GM19328 (cell line): ENCODE results near the gene WDR37.
"Not testable (repeated sequence)": the region's sequence is repeated elsewhere in the genome, so short reads cannot be mapped to it uniquely, and the experiment has no call there.

ENCODE experiments used
- ATAC-seq: cut with Tn5 transposase; IDR thresholded peaks from one replicate; pipeline ENCODE4 v1.9.1; 2021; ENCODE audit warnings: mild to moderate bottlenecking, moderate library complexity; ENCODE audit not compliant: unreplicated experiment

Gene WDR37

DNA sequence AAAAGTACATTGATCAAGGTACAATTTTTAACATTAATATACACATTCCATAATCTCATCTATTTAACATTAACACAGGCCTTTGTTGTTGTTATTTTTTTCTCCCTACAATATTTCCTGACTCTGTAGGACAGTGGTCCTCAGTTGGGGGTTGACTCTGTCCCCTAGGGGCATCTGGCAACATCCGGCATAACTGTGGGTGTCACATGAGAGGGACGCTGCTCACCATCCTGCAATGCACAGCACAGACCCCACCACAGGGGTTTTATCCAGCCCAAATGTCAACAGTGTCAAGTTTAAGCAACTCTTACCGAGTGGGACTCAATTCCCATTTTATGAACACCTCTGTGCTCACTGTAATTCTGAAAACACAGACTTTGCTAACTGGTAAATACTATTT, 16.1 kb upstream of the WDR37 start:
- no peak for ATAC-seq

- no peak for ATAC-seq
Measured at GRCh38 chr10:1041514-1041913, 14.7 kb upstream of the WDR37 start.

GRCh38 chr10:1043532-1043995, 12.6 kb upstream of the WDR37 start:
- peak; percentile 55 for ATAC-seq

DNA sequence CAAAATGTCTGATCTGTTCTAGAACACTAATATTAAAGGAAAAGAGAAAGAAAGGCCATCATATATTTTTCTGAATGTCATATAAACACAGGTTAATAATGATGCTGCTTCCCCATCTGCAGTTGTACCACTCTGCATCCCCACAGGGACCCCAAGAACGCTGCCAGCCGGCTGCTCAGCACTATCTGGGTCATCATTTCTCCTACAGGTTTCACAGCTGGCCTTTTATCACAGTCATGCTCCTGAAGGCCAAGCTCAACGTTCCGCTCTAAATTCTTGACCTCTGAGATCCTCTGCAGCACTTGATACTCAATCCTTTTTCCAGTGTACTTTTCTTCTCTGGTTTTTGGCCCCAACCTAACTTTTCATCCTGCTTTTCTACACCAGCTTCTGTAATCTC, 12.0 kb upstream of the WDR37 start:
- ATAC-seq, result no peak

DNA sequence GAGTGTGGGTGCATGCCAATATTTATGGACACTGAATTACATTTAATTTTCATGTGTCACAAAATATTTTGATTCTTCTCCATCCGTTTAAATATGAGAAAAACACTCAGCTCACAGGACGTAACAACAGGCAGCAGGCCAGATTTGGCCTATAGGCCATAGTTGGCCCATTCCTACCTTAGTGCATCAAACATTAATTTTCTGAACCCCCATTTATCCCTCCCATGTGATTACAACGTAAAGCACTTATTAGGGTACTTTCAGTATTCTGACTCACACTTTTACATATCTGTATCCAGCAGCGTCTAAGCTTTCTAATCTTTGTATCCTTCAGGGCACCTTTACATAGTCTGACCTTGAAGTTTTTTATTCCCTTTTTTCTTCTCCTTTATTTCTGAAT, 11.2 kb upstream of the WDR37 start:
- ATAC-seq, result no peak

DNA sequence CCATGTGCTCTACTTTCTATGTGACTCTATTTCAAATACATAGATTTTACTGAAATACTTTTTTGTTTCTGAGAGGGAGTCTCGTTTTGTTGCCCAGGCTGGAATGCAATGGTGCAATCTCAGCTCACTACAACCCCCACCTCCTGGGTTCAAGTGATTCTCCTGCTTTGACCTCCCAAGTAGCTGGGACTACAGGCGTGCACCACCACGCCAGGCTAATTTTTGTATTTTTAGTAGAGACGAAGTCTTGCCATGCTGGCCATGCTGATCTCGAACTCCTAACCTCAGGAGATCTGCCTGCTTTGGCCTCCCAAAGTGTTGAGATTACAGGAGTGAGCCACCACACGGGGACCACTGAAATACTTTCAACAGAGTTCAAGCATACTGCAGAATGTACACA, 10.8 kb upstream of the WDR37 start:
- no peak for ATAC-seq

GRCh38 chr10:1047937-1048336, 8.2 kb upstream of the WDR37 start:
- ATAC-seq, result no peak

GRCh38 chr10:1048349-1048731, 7.8 kb upstream of the WDR37 start:
- no peak for ATAC-seq

- ATAC-seq, result peak; percentile 76
Measured at GRCh38 chr10:1048732-1049424, 7.3 kb upstream of the WDR37 start, which contains the start of gene IDI1. Gene IDI1, minus strand, starts transcription at chr10:1049119. Its CDS starts 116 bp downstream, at chr10:1049003.

DNA sequence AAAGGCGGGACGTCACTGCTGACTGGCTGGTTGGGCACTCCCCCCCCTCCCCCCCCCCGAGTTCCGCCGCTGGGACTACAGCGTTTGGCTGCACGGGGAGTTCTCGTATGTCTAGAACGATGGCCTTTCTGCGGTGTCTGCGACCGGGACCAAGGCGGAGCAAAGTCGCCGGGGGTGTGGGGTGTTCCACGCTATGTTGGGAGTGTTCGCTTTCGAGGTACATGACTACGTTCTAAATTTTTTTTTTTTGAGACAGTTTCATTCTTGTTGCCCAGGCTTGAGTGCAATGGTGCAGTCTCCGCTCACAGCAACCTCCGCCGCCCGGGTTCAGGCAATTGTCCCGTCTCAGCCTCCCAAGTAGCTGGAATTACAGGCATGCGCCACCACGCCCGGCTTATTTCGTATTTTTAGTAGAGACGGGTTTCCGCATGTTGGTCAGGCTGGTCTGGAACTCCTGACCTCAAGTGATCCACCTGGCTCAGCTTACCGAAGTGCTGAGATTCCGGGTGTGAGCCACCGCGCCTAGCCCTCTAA, 6.7 kb upstream of the WDR37 start:
- peak; percentile 0 for ATAC-seq

DNA sequence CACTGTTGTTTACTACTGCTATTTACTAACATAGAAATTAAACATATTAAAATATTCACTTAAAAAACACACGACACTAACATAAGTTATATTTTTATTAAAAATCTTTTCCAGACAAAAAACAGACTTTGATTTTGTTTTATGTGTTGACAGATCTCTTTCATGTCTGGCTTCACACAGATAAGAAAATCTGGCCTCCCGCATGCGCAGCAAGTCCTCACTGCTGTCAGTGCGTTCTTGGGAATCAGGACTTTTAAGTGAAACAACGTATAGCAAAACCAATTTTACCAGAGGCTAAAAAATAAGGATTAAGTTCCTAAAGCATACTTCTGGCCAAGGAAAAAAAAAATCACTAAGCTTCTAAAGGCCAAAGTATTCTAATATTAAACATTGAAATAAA, 6.0 kb upstream of the WDR37 start:
- ATAC-seq, result no peak

DNA sequence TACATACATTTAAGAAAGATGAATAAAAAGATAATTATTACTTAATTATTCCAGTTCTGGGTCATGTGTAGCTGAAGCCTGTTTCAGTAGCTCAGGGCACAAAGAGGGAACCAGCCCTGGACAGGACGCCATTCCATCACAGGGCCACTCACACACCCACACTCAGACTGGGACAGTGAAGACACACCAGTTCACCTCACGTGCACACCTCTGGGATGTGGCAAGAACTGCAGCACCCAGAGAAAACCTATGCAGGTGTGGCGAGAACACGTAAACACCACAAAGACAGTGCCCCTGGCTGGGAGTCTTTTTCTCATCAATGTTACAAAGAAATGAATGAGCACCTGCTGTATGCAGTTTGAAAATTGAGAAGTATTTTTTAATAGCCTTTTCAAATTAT, 5.6 kb upstream of the WDR37 start:
- no peak for ATAC-seq

DNA sequence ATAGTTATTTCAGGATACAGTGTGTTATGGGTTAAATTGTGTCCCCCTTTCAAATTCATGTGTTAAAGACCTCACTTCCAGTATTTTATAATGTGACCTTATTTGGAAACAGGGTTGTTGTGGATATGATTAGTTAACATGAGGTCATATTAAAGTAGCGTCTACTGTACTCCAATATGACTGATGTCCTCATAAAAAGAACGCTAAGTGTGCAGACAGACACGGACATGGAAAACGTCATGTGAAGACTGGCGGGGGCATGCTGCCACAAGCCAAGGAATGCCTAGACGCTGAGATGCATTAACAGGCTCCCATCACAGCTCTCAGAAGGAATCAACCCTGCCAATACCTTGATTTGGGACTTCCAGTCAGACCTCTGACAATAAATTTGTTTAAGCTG, 1.5 kb upstream of the WDR37 start:
- no peak for ATAC-seq

DNA sequence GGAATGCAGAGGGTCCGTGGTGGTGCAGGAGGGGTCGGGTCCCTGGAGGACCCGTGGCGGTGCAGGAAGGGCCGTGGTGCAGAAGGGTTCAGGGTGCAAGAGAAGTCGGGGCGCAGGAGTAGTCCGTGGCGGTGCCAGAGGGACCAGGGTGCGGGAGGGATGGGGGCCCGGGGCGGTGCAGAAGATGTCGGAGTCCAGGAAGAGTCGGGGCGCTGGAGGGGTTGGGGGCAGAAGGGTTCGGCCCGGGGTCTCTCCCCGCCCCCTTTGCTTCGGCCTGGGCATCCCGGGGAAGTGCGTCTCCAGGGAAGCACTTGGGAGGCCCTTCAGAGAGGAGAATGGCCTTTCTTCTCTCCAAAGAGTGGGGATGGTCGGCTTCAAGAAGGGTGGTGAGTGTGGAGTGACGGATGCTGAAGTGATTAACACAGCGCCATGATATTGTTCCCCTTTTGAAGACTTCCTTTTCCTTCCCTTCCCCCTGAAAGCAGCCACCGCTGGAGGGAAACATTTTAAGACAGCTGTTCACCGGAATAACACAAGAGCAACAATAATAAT, 997 bp downstream of the WDR37 start:
- ATAC-seq, result peak; percentile 11

DNA sequence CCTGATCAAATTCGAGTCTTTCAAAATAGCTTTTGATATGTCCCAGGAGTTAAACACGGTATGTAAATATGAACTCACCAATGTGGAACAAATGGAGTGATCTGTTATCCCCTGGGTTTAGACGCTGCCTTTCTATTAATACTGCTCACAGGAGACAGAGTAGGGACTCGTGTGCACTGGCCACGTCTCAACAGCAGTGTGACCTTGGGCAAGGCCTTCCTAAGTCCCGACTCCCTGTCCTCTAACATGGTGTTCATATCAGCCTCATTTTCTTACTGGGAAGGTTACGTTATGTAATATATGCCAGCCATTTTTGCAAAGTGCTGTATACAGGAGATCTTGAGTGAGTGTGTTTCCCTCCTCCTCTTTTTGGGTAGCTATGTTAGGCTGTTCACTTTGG, 1.8 kb downstream of the WDR37 start:
- ATAC-seq, result no peak

DNA sequence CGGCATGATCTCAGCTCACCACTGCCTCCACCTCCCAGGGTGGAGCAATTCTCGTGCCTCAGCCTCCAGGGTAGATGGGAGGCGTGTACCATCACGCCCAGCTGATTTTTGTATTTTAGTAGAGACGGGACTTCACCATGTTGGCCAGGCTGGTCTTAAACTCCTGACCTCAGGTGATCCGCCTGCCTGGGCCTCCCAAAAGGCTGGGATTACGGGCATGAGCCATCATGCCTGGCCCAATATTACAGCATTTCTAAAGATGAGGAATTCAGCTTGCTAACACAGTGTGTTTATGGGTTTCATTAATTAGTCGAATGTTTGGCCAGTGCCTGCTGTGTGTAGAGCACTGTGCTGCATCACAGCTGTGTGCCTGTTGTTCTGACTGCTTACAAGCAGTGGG, 3.7 kb downstream of the WDR37 start:
- ATAC-seq, result no peak

GRCh38 chr10:1061930-1062774, 6.0 kb downstream of the WDR37 start:
- no peak for ATAC-seq

GRCh38 chr10:1063232-1063865, 7.2 kb downstream of the WDR37 start:
- ATAC-seq, result no peak

DNA sequence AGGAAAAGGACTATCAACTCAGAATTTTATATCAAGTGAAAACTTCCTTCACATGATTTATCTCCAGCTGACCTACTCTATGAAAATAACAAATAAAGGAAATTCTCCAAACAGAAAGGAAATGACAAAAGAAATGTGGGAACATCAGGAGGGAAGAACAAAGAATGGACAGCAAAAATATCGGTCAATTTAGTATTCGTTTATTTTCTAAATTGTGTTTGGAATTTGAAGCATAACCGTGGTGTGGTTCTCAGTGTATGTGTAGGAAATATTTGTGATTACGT, 8.7 kb downstream of the WDR37 start:
- ATAC-seq, result no peak

- not testable (repeated sequence) for ATAC-seq
Measured at GRCh38 chr10:1066734-1067133, 10.5 kb downstream of the WDR37 start.
